Skeletal muscle cell (primary cell): ENCODE results near the gene MTARC1.
A peak's percentile ranks its signal among the peaks of the same experiment; 100 is the strongest.

Experiments
- DNase-seq: peaks from one replicate; pipeline ENCODE4 v3.0.0-alpha.2; 2010; ENCODE audit warnings: low read depth
- H3K4me3 ChIP-seq: 2 replicates; pipeline ENCODE4 v1.5.1; 2011; ENCODE audit warnings: low read depth, mild to moderate bottlenecking, control low read depth, low read length, moderate library complexity

MTARC1 gene

GRCh38 chr1:220825819-220826551 is 39.3 kb downstream of the MTARC1 start:
- peak; percentile 41 for DNase-seq

GRCh38 chr1:220826729-220827128 is 40.0 kb downstream of the MTARC1 start:
- no peak for DNase-seq
- no peak overlapping the region for H3K4me3 ChIP-seq

More at GRCh38 chr1:220825819-220826551, 39.3 kb downstream of the MTARC1 start:
- H3K4me3 ChIP-seq: no peak overlapping the region

- DNase-seq: no peak
- H3K4me3 ChIP-seq: no peak overlapping the region
These were observed 40.9 kb downstream of the MTARC1 start for GRCh38 chr1:220827445-220828178.

DNA sequence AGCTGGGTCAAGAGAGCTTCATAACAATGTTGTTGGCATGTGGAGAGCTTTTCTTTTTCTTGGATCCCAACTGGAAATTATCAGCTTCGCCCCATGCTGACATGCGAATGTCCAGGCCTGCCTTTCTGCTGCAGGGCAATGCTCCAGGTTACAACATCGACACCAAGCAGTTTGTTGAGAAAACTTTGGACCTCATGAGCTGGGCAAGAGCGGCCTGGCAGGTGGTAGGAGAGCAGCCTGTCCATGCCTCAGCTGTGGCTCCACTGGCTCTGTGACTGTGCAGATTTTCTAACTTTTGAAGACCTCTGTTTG is 41.4 kb downstream of the MTARC1 start:
- DNase-seq: no peak
- H3K4me3 ChIP-seq: no peak overlapping the region

- DNase-seq: no peak
- no peak overlapping the region for H3K4me3 ChIP-seq
These were observed 42.4 kb downstream of the MTARC1 start for GRCh38 chr1:220828950-220829586.

DNA sequence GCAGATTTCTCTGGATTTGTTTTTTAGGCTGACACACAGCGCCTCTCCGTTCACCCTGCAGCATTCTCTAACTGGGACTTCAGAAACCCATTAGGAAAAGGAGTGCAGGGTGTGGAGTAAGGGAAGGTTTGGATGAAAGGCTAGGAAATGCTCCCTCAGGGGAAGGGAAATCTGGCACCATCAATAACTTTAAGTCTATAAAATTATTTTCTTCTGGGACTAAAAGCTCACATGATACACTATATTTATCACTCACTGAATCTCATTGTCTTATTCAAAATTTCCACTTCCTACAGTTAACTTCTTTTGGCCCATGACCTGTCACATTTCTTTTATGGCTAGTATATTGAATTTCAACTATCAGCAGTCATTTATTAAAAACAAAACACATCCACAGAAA is 46.7 kb downstream of the MTARC1 start:
- no peak overlapping the region for H3K4me3 ChIP-seq
- no peak for DNase-seq

DNA sequence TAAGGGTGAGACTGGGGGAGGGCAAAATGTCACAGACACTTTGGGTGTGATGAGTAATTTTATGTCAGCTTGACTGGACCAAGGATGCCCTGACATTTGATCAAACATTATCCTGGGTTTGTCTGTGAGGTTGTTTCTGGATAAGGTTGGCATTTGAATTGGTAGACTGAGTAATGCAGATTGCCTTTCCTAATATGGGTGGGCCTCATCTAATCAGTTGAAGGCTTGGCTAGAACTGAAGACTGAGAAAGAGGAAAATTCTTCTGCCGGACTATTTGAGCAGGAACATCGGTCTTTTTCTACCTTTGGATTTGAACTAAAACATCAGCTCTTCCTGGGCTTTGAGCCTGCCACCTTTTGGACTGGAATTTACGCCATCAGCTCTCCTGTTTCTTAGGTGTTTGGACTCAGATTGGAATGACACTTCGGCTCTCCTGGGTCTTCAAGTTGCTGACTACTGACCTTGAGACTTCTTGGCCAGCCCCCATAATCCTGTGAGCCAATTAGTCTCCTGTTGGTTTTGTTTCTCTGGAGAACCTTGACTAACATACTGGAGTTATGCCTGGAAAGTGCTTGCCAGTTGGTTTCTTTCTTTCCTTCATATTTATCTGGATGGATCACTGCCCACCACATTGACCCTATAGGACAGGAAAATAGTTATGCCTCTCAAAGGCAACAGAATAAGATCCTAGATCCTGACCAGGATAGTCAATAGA is 47.6 kb downstream of the MTARC1 start:
- no peak for DNase-seq
- no peak overlapping the region for H3K4me3 ChIP-seq
